HL-60/S4 treated with phorbol 12-myristate 13-acetate at 8.2 ng/mL for 4 days and 3 days (cell line): ENCODE results near the gene ABCB8.

Experiments used
- in situ Hi-C: fragments of 300-500 bp; cut with MboI; formaldehyde crosslinking; loops from 2 replicates; pipeline ENCODE4 v1.15.0; 2022; ENCODE audit warnings: low sequenced_read_pairs

ABCB8 gene

GRCh38 chr7:151028131-151028947 is at the start of gene ABCB8:
ABCB8 (plus strand) TSS chr7:151028450; CDS start chr7:151028516, 66 bp downstream.
- in situ Hi-C loops: no loop called here

- in situ Hi-C loops: loop anchor here (10.0 to 25.0 kb wide), 3 partner anchors 85 to 543 kb away; no protein-coding TSS in a partner anchor
Measured at GRCh38 chr7:150979713-150980390, 48.4 kb upstream of the ABCB8 start.

- in situ Hi-C loops: loop anchor here (10.0 to 25.0 kb wide), 3 partner anchors 86 to 543 kb away; no protein-coding TSS in a partner anchor
Measured at GRCh38 chr7:150980663-150981062, 47.6 kb upstream of the ABCB8 start.

GRCh38 chr7:150981644-150982043 is 46.6 kb upstream of the ABCB8 start:
- in situ Hi-C loops: loop anchor here (10.0 to 25.0 kb wide), 3 partner anchors 87 to 544 kb away; no protein-coding TSS in a partner anchor

GRCh38 chr7:150982351-150982750 is 45.9 kb upstream of the ABCB8 start:
- in situ Hi-C loops: loop anchor here (10.0 to 25.0 kb wide), 3 partner anchors 88 to 545 kb away; no protein-coding TSS in a partner anchor

GRCh38 chr7:150983893-150984368 is 44.3 kb upstream of the ABCB8 start:
- in situ Hi-C loops: loop anchor here (10.0 to 25.0 kb wide), 3 partner anchors 89 to 547 kb away; no protein-coding TSS in a partner anchor

GRCh38 chr7:150986099-150986512 is 42.1 kb upstream of the ABCB8 start:
- in situ Hi-C loops: loop anchor here (10.0 to 25.0 kb wide), 3 partner anchors 91 to 549 kb away; no protein-coding TSS in a partner anchor

- in situ Hi-C loops: loop anchor here (10.0 to 25.0 kb wide), 3 partner anchors 92 to 549 kb away; no protein-coding TSS in a partner anchor
Measured at GRCh38 chr7:150986556-150986955, 41.7 kb upstream of the ABCB8 start.

- in situ Hi-C loops: loop anchor here (10.0 to 25.0 kb wide), 3 partner anchors 94 to 551 kb away; no protein-coding TSS in a partner anchor
Measured at GRCh38 chr7:150988230-150989226, 39.7 kb upstream of the ABCB8 start.

GRCh38 chr7:150989456-150989855 is 38.8 kb upstream of the ABCB8 start:
- in situ Hi-C loops: loop anchor here (10.0 to 25.0 kb wide), 3 partner anchors 95 to 552 kb away; no protein-coding TSS in a partner anchor

GRCh38 chr7:150990416-150991186 is 37.6 kb upstream of the ABCB8 start, which contains the start of gene NOS3:
NOS3 (plus strand) TSS chr7:150991017; CDS start chr7:150993804, 2,787 bp downstream.
- in situ Hi-C loops: loop anchor here (25.0 kb wide), 1 partner anchor 553 kb away; no protein-coding TSS in a partner anchor

GRCh38 chr7:150992051-150992640 is 36.1 kb upstream of the ABCB8 start:
- in situ Hi-C loops: loop anchor here (25.0 kb wide), 1 partner anchor 555 kb away; no protein-coding TSS in a partner anchor

- in situ Hi-C loops: loop anchor here (25.0 kb wide), 1 partner anchor 556 kb away; no protein-coding TSS in a partner anchor
Measured at GRCh38 chr7:150992833-150993302, 35.4 kb upstream of the ABCB8 start.

GRCh38 chr7:150993511-150993910 is 34.7 kb upstream of the ABCB8 start:
- in situ Hi-C loops: loop anchor here (25.0 kb wide), 1 partner anchor 556 kb away; no protein-coding TSS in a partner anchor

GRCh38 chr7:150994141-150994837 is 34.0 kb upstream of the ABCB8 start:
- in situ Hi-C loops: loop anchor here (25.0 kb wide), 1 partner anchor 557 kb away; no protein-coding TSS in a partner anchor

- in situ Hi-C loops: loop anchor here (25.0 kb wide), 1 partner anchor 558 kb away; no protein-coding TSS in a partner anchor
Measured at GRCh38 chr7:150994838-150995510, 33.3 kb upstream of the ABCB8 start.
